PC-9 (cell line): Measurements from ENCODE around the gene ABL1. TPM values are rescaled to one million over a fixed set of nuclear protein-coding genes. Genes with fewer than 3 reads are reported as not detected.

Source experiments
- BruUV-seq: library from RNA; stranded (reverse); fragments of 400-500 nt; replicated peaks from 2 replicates; lab custom pipeline; 2021; lab: Mats Ljungman, UMichigan
- CTCF ChIA-PET: fragments of 300-600 bp; sonication (Branson Sonifier 250); formaldehyde crosslinking; loops from one replicate; lab custom pipeline; 2022; ENCODE audit warnings: antibody characterized with exemption; lab: Charles Lee
- POLR2A ChIA-PET: fragments of 300-600 bp; sonication (Branson Sonifier 250); formaldehyde crosslinking; loops from one replicate; lab custom pipeline; 2022; ENCODE audit warnings: antibody characterized with exemption; ENCODE audit not compliant: unreplicated experiment; lab: Charles Lee
- DNase-seq, 2 experiments: peaks; one replicate each; pipeline versions ENCODE4 v3.0.0 to v3.0.0-alpha.2; 2015 to 2022; ENCODE audit warnings: mixed read lengths in 1 of 2
- H2AFZ ChIP-seq: fragments of 200-600 bp; sonication (generic); 2 replicates; pipeline ENCODE4 v1.8.1; 2017; ENCODE audit warnings: antibody characterized with exemption
- H3F3A ChIP-seq: fragments of 200-600 bp; sonication (generic); 2 replicates; pipeline ENCODE4 v1.8.1; 2017; ENCODE audit warnings: antibody characterized with exemption, mild to moderate bottlenecking, low read depth; ENCODE audit not compliant: insufficient read depth
- H3K27ac ChIP-seq: fragments of 200-600 bp; sonication (generic); 2 replicates; pipeline ENCODE4 v1.6.1; 2016; ENCODE audit warnings: mixed run types
- H3K27me3 ChIP-seq: fragments of 200-600 bp; sonication (generic); 2 replicates; pipeline ENCODE4 v1.6.1; 2016; ENCODE audit warnings: low read depth, mixed run types; ENCODE audit not compliant: insufficient read depth
- H3K36me3 ChIP-seq: fragments of 200-600 bp; sonication (generic); 2 replicates; pipeline ENCODE4 v1.6.1; 2016; ENCODE audit warnings: low read depth, mixed run types
- H3K4me1 ChIP-seq: fragments of 200-600 bp; sonication (generic); replicated peaks from 2 replicates; pipeline ENCODE4 v1.6.1; 2016; ENCODE audit warnings: mixed run types; ENCODE audit not compliant: insufficient read depth
- H3K4me2 ChIP-seq: fragments of 200-600 bp; sonication (generic); 2 replicates; pipeline ENCODE4 v1.6.1; 2017; ENCODE audit warnings: mixed run types
- H3K4me3 ChIP-seq: fragments of 200-600 bp; sonication (generic); 2 replicates; pipeline ENCODE4 v1.6.1; 2016; ENCODE audit warnings: mixed run types
- H3K79me2 ChIP-seq: fragments of 200-600 bp; sonication (generic); 2 replicates; pipeline ENCODE4 v1.6.1; 2017; ENCODE audit warnings: low read depth, mixed run types
- H3K9me2 ChIP-seq: fragments of 200-600 bp; sonication (generic); 2 replicates; pipeline ENCODE4 v1.8.1; 2017; ENCODE audit warnings: mild to moderate bottlenecking; ENCODE audit not compliant: insufficient read depth
- H3K9me3 ChIP-seq: fragments of 200-600 bp; sonication (generic); 2 replicates; pipeline ENCODE4 v1.8.1; 2016; ENCODE audit warnings: low read depth; ENCODE audit not compliant: insufficient read depth
- H4K20me1 ChIP-seq: fragments of 200-600 bp; sonication (generic); 2 replicates; pipeline ENCODE4 v1.8.1; 2017; ENCODE audit not compliant: insufficient read depth
- CTCF ChIP-seq: fragments of 200-600 bp; sonication (generic); conservative IDR thresholded peaks from 2 replicates; pipeline ENCODE4 v1.6.1; 2017; ENCODE audit warnings: mixed run types, antibody characterized with exemption, mild to moderate bottlenecking, moderate library complexity
- EZH2 ChIP-seq: fragments of 200-600 bp; sonication (generic); IDR thresholded peaks from 2 replicates; pipeline ENCODE4 v1.8.0; 2017; ENCODE audit warnings: antibody characterized with exemption, low read depth
- intact Hi-C: fragments of 100-400 bp; cut with micrococcal nuclease; formaldehyde crosslinking; loops from one replicate; pipeline ENCODE4 v1.10.0; 2022; ENCODE audit not compliant: unreplicated experiment
- total RNA-seq: library from RNA; stranded (reverse); gene quantifications from 2 replicates; pipeline ENCODE4 v1.2.3, GENCODE V29; 2021

The ABL1 gene
- total RNA-seq, 1 experiment from 2014 or later = 54.8 TPM

GRCh38 chr9:130934702-130935647 lies 99.9 kb downstream of the ABL1 start:
- peaks cover 10% of the 10 kb centered on the region; the same call in 1 of the 2 replicates for H3K27me3 ChIP-seq
- H3K36me3 ChIP-seq = no peaks in the 10 kb centered on the region
- peaks cover 45% of the 10 kb centered on the region; the same call in 1 of the 2 replicates for H3F3A ChIP-seq
- H4K20me1 ChIP-seq = no peaks in the 10 kb centered on the region
- no peak overlapping the region for H3K4me2 ChIP-seq
- H3K9me3 ChIP-seq = no peaks in the 10 kb centered on the region
- no TSS peak for BruUV-seq
- H3K27ac ChIP-seq = no peak overlapping the region
- H3K4me1 ChIP-seq = peaks cover 32% of the 10 kb centered on the region
- ChIA-PET CTCF (no interaction called here), POLR2A (no interaction called here)
- no peak for TF ChIP-seq EZH2
- no peak for TF ChIP-seq CTCF
- H3K4me3 ChIP-seq = no peak overlapping the region
- H3K79me2 ChIP-seq = no peaks in the 10 kb centered on the region
- DNase-seq = no peak
- intact Hi-C loops = loop anchor here (5.0 kb wide), 1 partner anchor 38 kb away; the partner anchor contains the start of gene QRFP
- no peaks in the 10 kb centered on the region for H3K9me2 ChIP-seq
- no peak overlapping the region for H2AFZ ChIP-seq

GRCh38 chr9:130935648-130936271 lies 100.7 kb downstream of the ABL1 start:
- intact Hi-C loops = loop anchor here (5.0 kb wide), 1 partner anchor 38 kb away; the partner anchor contains the start of gene QRFP
- H3K4me2 ChIP-seq = peak overlapping the region; percentile 18; the same call in 1 of the 2 replicates
- POLR2A ChIA-PET = no interaction called here

More at GRCh38 chr9:130935648-130936271, 100.7 kb downstream of the ABL1 start:
- Histone ChIP-seq H3K9me3 (no peaks in the 10 kb centered on the region), H3K27ac (peak overlapping the region; percentile 11; the same call in 1 of the 2 replicates), H3K4me1 (peaks cover 35% of the 10 kb centered on the region), H2AFZ (no peak overlapping the region), H3K4me3 (no peak overlapping the region), H3F3A (peaks cover 51% of the 10 kb centered on the region; the same call in 1 of the 2 replicates), H3K27me3 (peaks cover 17% of the 10 kb centered on the region; the same call in 1 of the 2 replicates), H3K9me2 (no peaks in the 10 kb centered on the region), H4K20me1 (no peaks in the 10 kb centered on the region), H3K36me3 (no peaks in the 10 kb centered on the region), H3K79me2 (no peaks in the 10 kb centered on the region)
- no peak for DNase-seq
- BruUV-seq = no TSS peak
- no peak for TF ChIP-seq CTCF
- TF ChIP-seq EZH2 = no peak
- CTCF ChIA-PET = interaction anchor here (1.2 kb wide), 1 partner anchor 69 kb away, joined by 3 read pairs; no protein-coding TSS in a partner anchor
